ENCODE data around the gene ENAM.

ENAM gene

DNA sequence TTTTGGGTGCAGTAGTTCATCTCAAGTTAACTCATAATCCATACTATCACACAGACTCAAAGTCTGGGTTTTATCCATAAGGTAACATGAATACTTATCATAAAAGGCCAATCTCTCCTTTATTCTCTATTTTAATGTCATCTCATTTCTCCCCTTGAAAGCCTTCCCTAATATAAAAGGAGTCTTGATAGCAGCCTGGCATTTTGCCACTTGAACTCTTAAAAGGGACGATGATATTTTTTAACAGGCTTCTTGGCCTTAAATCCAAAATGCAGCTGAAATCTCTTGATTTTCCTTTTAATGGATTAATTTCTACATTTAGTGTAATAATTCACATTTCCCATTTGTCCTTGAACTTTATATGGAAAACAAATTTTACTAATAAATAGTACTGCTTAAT lies 46.2 kb downstream of the ENAM start:
- DNase-seq (ENCODE audit: low read depth in 1 of 2, low spot score in 1 of 2), result no peak
- Histone ChIP-seq H3K27me3 (ENCODE audit: insufficient read depth, poor library complexity, severe bottlenecking) (no peaks in the 10 kb centered on the region), H3K4me3 (replicated peaks; ENCODE audit: insufficient read depth, low read length) (no peak overlapping the region), H3K27ac (replicated peaks) (no peak overlapping the region)
- TF ChIP-seq, protein P1, sequence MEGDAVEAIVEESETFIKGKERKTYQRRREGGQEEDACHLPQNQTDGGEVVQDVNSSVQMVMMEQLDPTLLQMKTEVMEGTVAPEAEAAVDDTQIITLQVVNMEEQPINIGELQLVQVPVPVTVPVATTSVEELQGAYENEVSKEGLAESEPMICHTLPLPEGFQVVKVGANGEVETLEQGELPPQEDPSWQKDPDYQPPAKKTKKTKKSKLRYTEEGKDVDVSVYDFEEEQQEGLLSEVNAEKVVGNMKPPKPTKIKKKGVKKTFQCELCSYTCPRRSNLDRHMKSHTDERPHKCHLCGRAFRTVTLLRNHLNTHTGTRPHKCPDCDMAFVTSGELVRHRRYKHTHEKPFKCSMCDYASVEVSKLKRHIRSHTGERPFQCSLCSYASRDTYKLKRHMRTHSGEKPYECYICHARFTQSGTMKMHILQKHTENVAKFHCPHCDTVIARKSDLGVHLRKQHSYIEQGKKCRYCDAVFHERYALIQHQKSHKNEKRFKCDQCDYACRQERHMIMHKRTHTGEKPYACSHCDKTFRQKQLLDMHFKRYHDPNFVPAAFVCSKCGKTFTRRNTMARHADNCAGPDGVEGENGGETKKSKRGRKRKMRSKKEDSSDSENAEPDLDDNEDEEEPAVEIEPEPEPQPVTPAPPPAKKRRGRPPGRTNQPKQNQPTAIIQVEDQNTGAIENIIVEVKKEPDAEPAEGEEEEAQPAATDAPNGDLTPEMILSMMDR (IDR thresholded peaks at IDR 0.05; ENCODE audit: insufficient read depth, low read length), result no peak
- TF ChIP-seq POLR2AphosphoS5 (IDR thresholded peaks at IDR 0.05; ENCODE audit: low read depth), result no peak

DNA sequence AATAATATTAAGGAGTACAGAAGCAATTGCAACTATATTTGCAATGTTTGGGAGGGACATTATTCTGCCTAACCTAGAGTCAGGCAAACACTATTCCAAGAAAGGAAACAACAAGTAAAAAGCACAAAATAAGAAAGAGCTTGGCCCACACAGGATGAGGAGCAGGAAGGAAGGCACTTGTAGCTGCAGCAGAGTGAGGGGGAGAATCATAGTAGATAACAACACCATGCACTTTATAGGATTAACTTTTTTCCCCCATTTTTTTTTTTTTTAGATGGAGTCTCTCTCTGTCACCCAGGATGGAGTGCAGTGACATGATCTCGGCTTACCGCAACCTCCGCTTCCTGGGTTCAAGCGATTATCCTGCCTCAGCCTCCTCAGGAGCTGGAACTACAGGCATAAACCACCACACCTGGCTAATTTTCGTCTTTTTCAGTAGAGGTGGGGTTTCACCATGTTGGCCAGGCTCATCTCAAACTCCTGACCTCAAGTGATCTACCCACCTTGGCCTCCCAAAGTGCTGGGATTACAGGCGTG lies 48.1 kb downstream of the ENAM start:
- Histone ChIP-seq H3K27me3 (ENCODE audit: insufficient read depth, poor library complexity, severe bottlenecking) (no peaks in the 10 kb centered on the region), H3K27ac (replicated peaks) (no peak overlapping the region), H3K4me3 (replicated peaks; ENCODE audit: insufficient read depth, low read length) (no peak overlapping the region)
- no peak for DNase-seq (ENCODE audit: low read depth in 1 of 2, low spot score in 1 of 2)
- no peak for TF ChIP-seq POLR2AphosphoS5 (IDR thresholded peaks at IDR 0.05; ENCODE audit: low read depth)
- TF ChIP-seq SPI1 (IDR thresholded peaks at IDR 0.05; ENCODE audit: borderline replicate concordance, low read depth), result no peak
- TF ChIP-seq, protein P2, sequence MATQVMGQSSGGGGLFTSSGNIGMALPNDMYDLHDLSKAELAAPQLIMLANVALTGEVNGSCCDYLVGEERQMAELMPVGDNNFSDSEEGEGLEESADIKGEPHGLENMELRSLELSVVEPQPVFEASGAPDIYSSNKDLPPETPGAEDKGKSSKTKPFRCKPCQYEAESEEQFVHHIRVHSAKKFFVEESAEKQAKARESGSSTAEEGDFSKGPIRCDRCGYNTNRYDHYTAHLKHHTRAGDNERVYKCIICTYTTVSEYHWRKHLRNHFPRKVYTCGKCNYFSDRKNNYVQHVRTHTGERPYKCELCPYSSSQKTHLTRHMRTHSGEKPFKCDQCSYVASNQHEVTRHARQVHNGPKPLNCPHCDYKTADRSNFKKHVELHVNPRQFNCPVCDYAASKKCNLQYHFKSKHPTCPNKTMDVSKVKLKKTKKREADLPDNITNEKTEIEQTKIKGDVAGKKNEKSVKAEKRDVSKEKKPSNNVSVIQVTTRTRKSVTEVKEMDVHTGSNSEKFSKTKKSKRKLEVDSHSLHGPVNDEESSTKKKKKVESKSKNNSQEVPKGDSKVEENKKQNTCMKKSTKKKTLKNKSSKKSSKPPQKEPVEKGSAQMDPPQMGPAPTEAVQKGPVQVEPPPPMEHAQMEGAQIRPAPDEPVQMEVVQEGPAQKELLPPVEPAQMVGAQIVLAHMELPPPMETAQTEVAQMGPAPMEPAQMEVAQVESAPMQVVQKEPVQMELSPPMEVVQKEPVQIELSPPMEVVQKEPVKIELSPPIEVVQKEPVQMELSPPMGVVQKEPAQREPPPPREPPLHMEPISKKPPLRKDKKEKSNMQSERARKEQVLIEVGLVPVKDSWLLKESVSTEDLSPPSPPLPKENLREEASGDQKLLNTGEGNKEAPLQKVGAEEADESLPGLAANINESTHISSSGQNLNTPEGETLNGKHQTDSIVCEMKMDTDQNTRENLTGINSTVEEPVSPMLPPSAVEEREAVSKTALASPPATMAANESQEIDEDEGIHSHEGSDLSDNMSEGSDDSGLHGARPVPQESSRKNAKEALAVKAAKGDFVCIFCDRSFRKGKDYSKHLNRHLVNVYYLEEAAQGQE (IDR thresholded peaks at IDR 0.05; ENCODE audit: insufficient replicate concordance, low read depth), result no peak
- no peak for TF ChIP-seq GABPA (IDR thresholded peaks at IDR 0.05; ENCODE audit: low read depth)
- TF ChIP-seq, protein P1 (IDR thresholded peaks at IDR 0.05; ENCODE audit: insufficient read depth, low read length), result no peak

DNA sequence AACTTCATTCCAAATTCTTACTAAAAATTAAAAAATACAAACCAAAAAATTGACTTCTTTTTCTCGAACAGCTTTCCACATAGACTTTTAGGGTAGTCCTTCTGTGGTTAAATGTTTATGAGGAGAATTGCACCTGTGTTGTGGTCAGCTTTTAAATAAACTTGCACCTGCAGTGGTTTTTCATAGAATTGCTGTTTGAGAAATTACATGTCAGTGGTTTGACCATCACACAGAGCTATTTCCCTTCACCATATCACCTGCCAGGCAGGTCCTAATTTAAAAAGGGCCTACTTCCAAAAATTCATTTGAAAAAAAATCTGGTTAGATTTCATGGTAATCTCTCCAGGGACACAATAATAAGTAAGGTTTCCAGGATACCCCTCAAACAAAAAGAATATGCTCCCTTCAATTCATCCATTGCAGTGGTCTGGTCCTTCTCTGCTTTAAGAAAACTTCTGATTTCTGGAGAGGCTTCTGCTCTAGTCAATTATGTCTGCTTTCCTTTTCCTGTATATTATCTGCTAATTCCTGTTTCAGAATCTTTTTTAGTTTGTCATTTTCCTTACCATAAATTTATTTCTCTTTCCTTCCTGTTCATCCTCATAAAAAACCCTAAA lies 49.9 kb downstream of the ENAM start:
- Histone ChIP-seq H3K4me3 (replicated peaks; ENCODE audit: insufficient read depth, low read length) (no peak overlapping the region), H3K27me3 (ENCODE audit: insufficient read depth, poor library complexity, severe bottlenecking) (no peaks in the 10 kb centered on the region), H3K27ac (replicated peaks) (no peak overlapping the region)
- TF ChIP-seq, protein P2 (IDR thresholded peaks at IDR 0.05; ENCODE audit: insufficient replicate concordance, low read depth), result no peak
- TF ChIP-seq SPI1 (IDR thresholded peaks at IDR 0.05; ENCODE audit: borderline replicate concordance, low read depth) (no peak), POLR2AphosphoS5 (IDR thresholded peaks at IDR 0.05; ENCODE audit: low read depth) (no peak), GABPA (IDR thresholded peaks at IDR 0.05; ENCODE audit: low read depth) (no peak)
- TF ChIP-seq, protein P1 (IDR thresholded peaks at IDR 0.05; ENCODE audit: insufficient read depth, low read length), result no peak
- DNase-seq (ENCODE audit: low read depth in 1 of 2, low spot score in 1 of 2), result no peak

DNA sequence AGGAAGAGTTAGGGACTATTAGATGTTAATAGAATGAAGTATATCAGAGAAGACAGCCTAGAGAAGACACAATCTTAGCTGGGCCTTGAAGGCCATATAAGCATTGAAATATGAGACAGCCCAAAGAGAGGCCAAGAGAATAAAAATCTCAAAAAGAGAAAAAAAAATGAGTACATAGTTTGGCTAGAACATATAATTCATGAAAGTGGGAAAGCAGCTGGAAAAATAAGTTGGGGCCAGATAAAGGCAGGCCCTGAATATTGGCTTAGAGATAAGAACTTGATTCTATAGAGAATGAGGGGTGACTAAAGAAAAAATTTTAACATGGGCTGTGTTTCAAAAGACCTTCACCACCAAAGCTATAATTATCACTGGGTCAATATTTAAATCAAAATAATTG lies 52.4 kb downstream of the ENAM start:
- no peaks in the 10 kb centered on the region for H3K27me3 ChIP-seq (ENCODE audit: insufficient read depth, poor library complexity, severe bottlenecking)
- no peak for TF ChIP-seq GABPA (IDR thresholded peaks at IDR 0.05; ENCODE audit: low read depth)
- DNase-seq (ENCODE audit: low read depth in 1 of 2, low spot score in 1 of 2), result no peak
- no peak overlapping the region for H3K4me3 ChIP-seq (replicated peaks; ENCODE audit: insufficient read depth, low read length)
- no peak overlapping the region for H3K27ac ChIP-seq (replicated peaks)

Measured in HL-60 (cell line).